Left lobe of liver (tissue), 2 donors: ENCODE results near the gene FAH. TPM values are rescaled to one million over a fixed set of nuclear protein-coding genes. Genes with fewer than 3 reads are reported as not detected.
A peak's percentile ranks its signal among the peaks of the same experiment; 100 is the strongest.
"Not testable (repeated sequence)": the region's sequence is repeated elsewhere in the genome, so short reads cannot be mapped to it uniquely, and the experiment has no call there.

Experiments
- ATAC-seq: fragments of 200-7000 bp; cut with Tn5 transposase; one replicate; pipeline ENCODE4 v1.9.1; 2020; ENCODE audit warnings: mild to moderate bottlenecking, moderate library complexity
- DNase-seq: peaks from one replicate; pipeline ENCODE4 v3.0.0-alpha.2; 2020; ENCODE audit warnings: low spot score
- total RNA-seq: library from RNA; stranded (reverse); gene quantifications from one replicate; pipeline ENCODE4 v1.2.1, GENCODE V29; 2021
- donor health status: DM: no; HTN: no; CAD: no; lungs with moderate emphysema.
- donor health status: DM: no; HTN: yes; CAD: no.

FAH gene
- total RNA-seq, 1 donor from 2014 or later: 215 TPM

GRCh38 chr15:80151148-80151547, 1.7 kb upstream of the FAH start:
- ATAC-seq (peak; percentile 18), DNase-seq (peak; percentile 61)

- DNase-seq (no peak), ATAC-seq (no peak)
Observed at GRCh38 chr15:80151576-80151975, 1.2 kb upstream of the FAH start.

- DNase-seq (peak; percentile 98), ATAC-seq (peak; percentile 77)
Observed at GRCh38 chr15:80152180-80152895, 461 bp upstream of the FAH start.

GRCh38 chr15:80153900-80154299, 1.1 kb downstream of the FAH start:
- DNase-seq: no peak

GRCh38 chr15:80154336-80154735, 1.5 kb downstream of the FAH start:
- DNase-seq: peak; percentile 87

More at GRCh38 chr15:80153900-80154299, 1.1 kb downstream of the FAH start:
- ATAC-seq: no peak

GRCh38 chr15:80155001-80155377, 2.2 kb downstream of the FAH start:
- DNase-seq (no peak), ATAC-seq (no peak)

More at GRCh38 chr15:80154336-80154735, 1.5 kb downstream of the FAH start:
- ATAC-seq: peak; percentile 61

- not testable (repeated sequence) for DNase-seq, ATAC-seq
Observed at GRCh38 chr15:80155378-80156175, 2.8 kb downstream of the FAH start.

- ATAC-seq: no peak
- DNase-seq: no peak
Observed at GRCh38 chr15:80156176-80156720, 3.4 kb downstream of the FAH start.

- ATAC-seq: no peak
- DNase-seq: no peak
Observed at GRCh38 chr15:80157215-80157614, 4.4 kb downstream of the FAH start.

- ATAC-seq: no peak
- DNase-seq: no peak
Observed at GRCh38 chr15:80159301-80159700, 6.5 kb downstream of the FAH start.

GRCh38 chr15:80159811-80160569, 7.2 kb downstream of the FAH start:
- DNase-seq: no peak
- no peak for ATAC-seq

GRCh38 chr15:80160570-80161156, 7.9 kb downstream of the FAH start:
- ATAC-seq (peak; percentile 60), DNase-seq (peak; percentile 88)

GRCh38 chr15:80161468-80162016, 8.7 kb downstream of the FAH start:
- no peak for DNase-seq
- ATAC-seq: no peak

- ATAC-seq: peak; percentile 57
- DNase-seq: peak; percentile 75
Observed at GRCh38 chr15:80162059-80162554, 9.3 kb downstream of the FAH start.

GRCh38 chr15:80163217-80163616, 10.4 kb downstream of the FAH start:
- peak; percentile 76 for ATAC-seq
- peak; percentile 95 for DNase-seq

- DNase-seq (no peak), ATAC-seq (no peak)
Observed at GRCh38 chr15:80163897-80164296, 11.1 kb downstream of the FAH start.

GRCh38 chr15:80167936-80168335, 15.1 kb downstream of the FAH start:
- DNase-seq: no peak
- ATAC-seq: no peak

GRCh38 chr15:80168421-80168820, 15.6 kb downstream of the FAH start:
- no peak for DNase-seq

GRCh38 chr15:80169768-80170357, 17.1 kb downstream of the FAH start:
- DNase-seq: no peak
- ATAC-seq: no peak

More at GRCh38 chr15:80168421-80168820, 15.6 kb downstream of the FAH start:
- no peak for ATAC-seq

- DNase-seq (no peak), ATAC-seq (peak; percentile 9)
Observed at GRCh38 chr15:80170596-80170995, 17.8 kb downstream of the FAH start.
